SK-N-SH treated with all-trans-retinoic acid at 6 μM for 48 hours (cell line): ENCODE results near the gene GRAMD2A.

Experiments used
- BACH2 ChIP-seq: fragments of 250-450 bp; sonication (Bioruptor Pico); IDR thresholded peaks from 2 replicates; pipeline ENCODE4 v1.9.0; 2021; ENCODE audit warnings: mild to moderate bottlenecking, borderline replicate concordance
- CSDC2 ChIP-seq: fragments of 250-450 bp; sonication (Bioruptor Pico); IDR thresholded peaks from 2 replicates; pipeline ENCODE4 v1.5.0; 2020; ENCODE audit warnings: mild to moderate bottlenecking, moderate library complexity
- ISL1 ChIP-seq: fragments of 250-450 bp; sonication (Bioruptor Pico); IDR thresholded peaks from 2 replicates; pipeline ENCODE4 v2.1.2; 2022; ENCODE audit warnings: mild to moderate bottlenecking, moderate library complexity
- OSR1 ChIP-seq: fragments of 250-450 bp; sonication (Bioruptor Pico); IDR thresholded peaks from 2 replicates; pipeline ENCODE4 v1.8.0; 2022; ENCODE audit warnings: moderate library complexity, mild to moderate bottlenecking, inconsistent platforms
- ZC3H10 ChIP-seq: fragments of 250-450 bp; sonication (Bioruptor Pico); IDR thresholded peaks from 2 replicates; pipeline ENCODE4 v1.5.1; 2021; ENCODE audit warnings: mild to moderate bottlenecking, moderate library complexity
- TF ChIP-seq, protein P1 (sequence below): fragments of 250-450 bp; sonication (Bioruptor Pico); IDR thresholded peaks from 2 replicates; pipeline ENCODE4 v1.5.1; 2020; ENCODE audit warnings: low read depth, mild to moderate bottlenecking, moderate library complexity
- TF ChIP-seq, protein P2 (sequence below): fragments of 250-450 bp; sonication (Bioruptor Pico); IDR thresholded peaks from 2 replicates; pipeline ENCODE4 v1.8.0; 2020; ENCODE audit warnings: mild to moderate bottlenecking, moderate library complexity, borderline replicate concordance
- TF ChIP-seq, protein P3 (sequence below): fragments of 250-450 bp; sonication (Bioruptor Pico); IDR thresholded peaks from 2 replicates; pipeline ENCODE4 v1.5.0; 2020; ENCODE audit warnings: mild to moderate bottlenecking, moderate library complexity

DNA sequence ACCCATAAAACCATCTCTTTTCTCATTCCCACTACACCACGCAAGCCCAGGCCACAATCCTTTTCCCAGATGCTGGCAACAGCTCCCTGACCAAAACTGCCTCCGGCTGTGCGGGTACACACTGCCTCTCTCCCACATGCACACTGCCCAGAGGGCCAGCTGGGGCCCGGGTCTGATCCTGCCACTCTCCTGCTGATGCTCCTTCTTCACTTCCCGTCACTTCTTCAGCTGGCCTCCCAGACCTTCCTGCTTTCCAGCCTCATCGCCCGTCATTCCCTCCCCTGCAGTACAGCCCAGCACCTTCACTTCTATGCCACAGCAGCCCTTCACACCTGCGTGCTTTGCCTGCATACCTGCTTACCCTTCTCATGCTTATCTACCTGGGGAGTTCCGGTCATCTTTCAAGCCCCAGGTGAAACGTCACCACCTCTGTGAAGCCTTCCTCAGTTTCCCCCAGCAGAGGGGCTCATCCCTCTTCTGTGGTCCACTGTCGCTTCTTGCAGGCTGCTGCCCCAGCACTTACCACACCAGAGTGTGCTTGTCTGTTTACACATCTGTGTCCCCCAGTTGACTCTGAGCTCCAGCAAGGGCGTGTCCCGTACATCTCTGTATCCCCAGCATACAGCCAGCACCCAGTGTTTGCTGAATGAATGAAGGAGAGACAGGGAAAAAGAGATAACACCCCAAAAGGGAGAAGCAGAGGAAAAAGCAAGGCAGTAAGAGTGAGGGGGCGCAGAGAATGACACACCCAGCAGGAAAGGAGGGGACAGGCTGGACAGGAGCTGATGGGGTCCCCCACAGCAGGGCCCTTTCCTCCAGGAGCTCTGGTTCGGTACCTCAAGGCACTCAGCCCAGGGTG lies 22.2 kb downstream of the GRAMD2A start:
- TF ChIP-seq, protein P1, sequence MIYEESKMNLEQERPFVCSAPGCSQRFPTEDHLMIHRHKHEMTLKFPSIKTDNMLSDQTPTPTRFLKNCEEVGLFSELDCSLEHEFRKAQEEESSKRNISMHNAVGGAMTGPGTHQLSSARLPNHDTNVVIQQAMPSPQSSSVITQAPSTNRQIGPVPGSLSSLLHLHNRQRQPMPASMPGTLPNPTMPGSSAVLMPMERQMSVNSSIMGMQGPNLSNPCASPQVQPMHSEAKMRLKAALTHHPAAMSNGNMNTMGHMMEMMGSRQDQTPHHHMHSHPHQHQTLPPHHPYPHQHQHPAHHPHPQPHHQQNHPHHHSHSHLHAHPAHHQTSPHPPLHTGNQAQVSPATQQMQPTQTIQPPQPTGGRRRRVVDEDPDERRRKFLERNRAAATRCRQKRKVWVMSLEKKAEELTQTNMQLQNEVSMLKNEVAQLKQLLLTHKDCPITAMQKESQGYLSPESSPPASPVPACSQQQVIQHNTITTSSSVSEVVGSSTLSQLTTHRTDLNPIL (CRISPR knock-in tag): no peak
- TF ChIP-seq, protein P2, sequence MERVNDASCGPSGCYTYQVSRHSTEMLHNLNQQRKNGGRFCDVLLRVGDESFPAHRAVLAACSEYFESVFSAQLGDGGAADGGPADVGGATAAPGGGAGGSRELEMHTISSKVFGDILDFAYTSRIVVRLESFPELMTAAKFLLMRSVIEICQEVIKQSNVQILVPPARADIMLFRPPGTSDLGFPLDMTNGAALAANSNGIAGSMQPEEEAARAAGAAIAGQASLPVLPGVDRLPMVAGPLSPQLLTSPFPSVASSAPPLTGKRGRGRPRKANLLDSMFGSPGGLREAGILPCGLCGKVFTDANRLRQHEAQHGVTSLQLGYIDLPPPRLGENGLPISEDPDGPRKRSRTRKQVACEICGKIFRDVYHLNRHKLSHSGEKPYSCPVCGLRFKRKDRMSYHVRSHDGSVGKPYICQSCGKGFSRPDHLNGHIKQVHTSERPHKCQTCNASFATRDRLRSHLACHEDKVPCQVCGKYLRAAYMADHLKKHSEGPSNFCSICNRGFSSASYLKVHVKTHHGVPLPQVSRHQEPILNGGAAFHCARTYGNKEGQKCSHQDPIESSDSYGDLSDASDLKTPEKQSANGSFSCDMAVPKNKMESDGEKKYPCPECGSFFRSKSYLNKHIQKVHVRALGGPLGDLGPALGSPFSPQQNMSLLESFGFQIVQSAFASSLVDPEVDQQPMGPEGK: no peak
- TF ChIP-seq, protein P3, sequence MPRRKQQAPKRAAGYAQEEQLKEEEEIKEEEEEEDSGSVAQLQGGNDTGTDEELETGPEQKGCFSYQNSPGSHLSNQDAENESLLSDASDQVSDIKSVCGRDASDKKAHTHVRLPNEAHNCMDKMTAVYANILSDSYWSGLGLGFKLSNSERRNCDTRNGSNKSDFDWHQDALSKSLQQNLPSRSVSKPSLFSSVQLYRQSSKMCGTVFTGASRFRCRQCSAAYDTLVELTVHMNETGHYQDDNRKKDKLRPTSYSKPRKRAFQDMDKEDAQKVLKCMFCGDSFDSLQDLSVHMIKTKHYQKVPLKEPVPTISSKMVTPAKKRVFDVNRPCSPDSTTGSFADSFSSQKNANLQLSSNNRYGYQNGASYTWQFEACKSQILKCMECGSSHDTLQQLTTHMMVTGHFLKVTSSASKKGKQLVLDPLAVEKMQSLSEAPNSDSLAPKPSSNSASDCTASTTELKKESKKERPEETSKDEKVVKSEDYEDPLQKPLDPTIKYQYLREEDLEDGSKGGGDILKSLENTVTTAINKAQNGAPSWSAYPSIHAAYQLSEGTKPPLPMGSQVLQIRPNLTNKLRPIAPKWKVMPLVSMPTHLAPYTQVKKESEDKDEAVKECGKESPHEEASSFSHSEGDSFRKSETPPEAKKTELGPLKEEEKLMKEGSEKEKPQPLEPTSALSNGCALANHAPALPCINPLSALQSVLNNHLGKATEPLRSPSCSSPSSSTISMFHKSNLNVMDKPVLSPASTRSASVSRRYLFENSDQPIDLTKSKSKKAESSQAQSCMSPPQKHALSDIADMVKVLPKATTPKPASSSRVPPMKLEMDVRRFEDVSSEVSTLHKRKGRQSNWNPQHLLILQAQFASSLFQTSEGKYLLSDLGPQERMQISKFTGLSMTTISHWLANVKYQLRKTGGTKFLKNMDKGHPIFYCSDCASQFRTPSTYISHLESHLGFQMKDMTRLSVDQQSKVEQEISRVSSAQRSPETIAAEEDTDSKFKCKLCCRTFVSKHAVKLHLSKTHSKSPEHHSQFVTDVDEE (CRISPR knock-in tag): no peak
- no peak for TF ChIP-seq OSR1 (CRISPR knock-in tag)
- no peak for TF ChIP-seq ZC3H10
- TF ChIP-seq ISL1: no peak
- TF ChIP-seq CSDC2 (CRISPR knock-in tag): no peak
- no peak for TF ChIP-seq BACH2 (CRISPR knock-in tag)
